GM21447 (cell line): ENCODE measurements around the gene RAD51B.

Source experiments
- ATAC-seq: cut with Tn5 transposase; IDR thresholded peaks from one replicate; pipeline ENCODE4 v1.9.1; 2021; ENCODE audit not compliant: unreplicated experiment

RAD51B gene

GRCh38 chr14:68722186-68722585 is 902.6 kb downstream of the RAD51B start:
- ATAC-seq: no peak

- ATAC-seq: no peak
Observed at GRCh38 chr14:68722968-68723566, 903.5 kb downstream of the RAD51B start.

GRCh38 chr14:68723808-68724268 is 904.3 kb downstream of the RAD51B start:
- ATAC-seq: no peak

GRCh38 chr14:68724914-68725313 is 905.3 kb downstream of the RAD51B start:
- ATAC-seq: no peak

- no peak for ATAC-seq
Observed at GRCh38 chr14:68726093-68726695, 906.6 kb downstream of the RAD51B start.

- no peak for ATAC-seq
Observed at GRCh38 chr14:68727315-68728047, 907.9 kb downstream of the RAD51B start.

- ATAC-seq: no peak
Observed at GRCh38 chr14:68728342-68729106, 908.9 kb downstream of the RAD51B start.

- no peak for ATAC-seq
Observed at GRCh38 chr14:68729556-68729955, 910.0 kb downstream of the RAD51B start.

GRCh38 chr14:68730348-68730747 is 910.8 kb downstream of the RAD51B start:
- no peak for ATAC-seq

- no peak for ATAC-seq
Observed at GRCh38 chr14:68730811-68731425, 911.3 kb downstream of the RAD51B start.

- ATAC-seq: no peak
Observed at GRCh38 chr14:68733086-68733914, 913.7 kb downstream of the RAD51B start.

GRCh38 chr14:68734231-68734732 is 914.7 kb downstream of the RAD51B start:
- peak; percentile 52 for ATAC-seq

GRCh38 chr14:68735856-68736255 is 916.3 kb downstream of the RAD51B start:
- no peak for ATAC-seq

GRCh38 chr14:68736471-68736871 is 916.9 kb downstream of the RAD51B start:
- no peak for ATAC-seq

GRCh38 chr14:68737086-68737485 is 917.5 kb downstream of the RAD51B start:
- no peak for ATAC-seq

- no peak for ATAC-seq
Observed at GRCh38 chr14:68738559-68738958, 919.0 kb downstream of the RAD51B start.

- ATAC-seq: no peak
Observed at GRCh38 chr14:68739701-68740100, 920.1 kb downstream of the RAD51B start.

GRCh38 chr14:68740788-68741476 is 921.4 kb downstream of the RAD51B start:
- no peak for ATAC-seq

- no peak for ATAC-seq
Observed at GRCh38 chr14:68741477-68741791, 921.9 kb downstream of the RAD51B start.
